HepG2 (cell line): ENCODE results near the gene IRX3. TPM values are rescaled to one million over a fixed set of nuclear protein-coding genes. Genes with fewer than 3 reads are reported as not detected.

Experiments
- ATAC-seq: fragments of 200-7000 bp; cut with Tn5 transposase; 3 replicates; pipeline ENCODE4 v1.9.1; 2020; ENCODE audit warnings: mild to moderate bottlenecking, moderate library complexity
- BruUV-seq: library from RNA; stranded (reverse); fragments of 400-500 nt; replicated peaks from 2 replicates; lab custom pipeline; 2021; lab: Mats Ljungman, UMichigan
- CTCF ChIA-PET: fragments of 300-600 bp; formaldehyde crosslinking; extraction: SDS; loops from one replicate; lab custom pipeline; 2021; ENCODE audit warnings: low total read pairs, inconsistent platforms, low intra/inter-chr PET ratio; lab: Yijun Ruan, JAX
- POLR2A ChIA-PET: fragments of 350-600 bp; sonication (Branson Sonifier 250); formaldehyde crosslinking; loops from one replicate; lab custom pipeline; 2020; ENCODE audit warnings: antibody characterized with exemption, inconsistent platforms; lab: Yijun Ruan, JAX
- DNase-seq: peaks from one replicate; pipeline ENCODE4 v3.0.0-alpha.2; 2015; ENCODE audit warnings: low spot score
- FAIRE-seq: peaks from 3 replicates; lab custom pipeline; 2011; peaks lifted over from hg19 to GRCh38; lab: Jason Lieb, UNC
- H2AFZ ChIP-seq: one replicate; pipeline ENCODE4 v1.6.1; 2011; ENCODE audit warnings: low read length, inconsistent platforms
- H3K27ac ChIP-seq: fragments of 300-600 bp; 3 replicates; pipeline ENCODE4 v1.8.0; 2011; ENCODE audit warnings: mixed run types, mild to moderate bottlenecking, mixed read lengths, low read length, inconsistent platforms; ENCODE audit not compliant: insufficient read depth; ENCODE audit errors: extremely low read length
- H3K27me3 ChIP-seq, 2 experiments: fragments of 200-600 bp in 1 of 2; 2 replicates in 1 of 2; 3 replicates in 1 of 2; pipeline versions ENCODE4 v1.6.0 to v1.8.0; 2011; ENCODE audit warnings: low read length in 2 of 2, mild to moderate bottlenecking in 2 of 2, moderate library complexity in 2 of 2, inconsistent platforms in 1 of 2; ENCODE audit not compliant: insufficient read depth in 2 of 2, control insufficient read depth in 1 of 2
- H3K36me3 ChIP-seq, 2 experiments: fragments of 200-600 bp in 1 of 2; replicated peaks in 1 of 2; 2 replicates in 1 of 2; 3 replicates in 1 of 2; pipeline versions ENCODE4 v1.5.1 to v1.8.0; 2011; ENCODE audit warnings: low read length in 2 of 2, inconsistent platforms in 1 of 2; ENCODE audit not compliant: insufficient read depth in 2 of 2, control insufficient read depth in 1 of 2
- H3K4me1 ChIP-seq: 2 replicates; pipeline ENCODE4 v1.5.1; 2012; ENCODE audit warnings: low read length, inconsistent platforms; ENCODE audit not compliant: insufficient read depth
- H3K4me2 ChIP-seq: 2 replicates; pipeline ENCODE4 v1.6.0; 2011; ENCODE audit warnings: low read depth, low read length, inconsistent platforms
- H3K4me3 ChIP-seq, 3 experiments: fragments of 200-600 bp in 1 of 3; sonication (generic), shearing (Covaris generic) in 1 of 3; replicated peaks in 1 of 3; 2 replicates each; pipeline ENCODE4 v1.5.1; 2011 to 2016; ENCODE audit warnings: low read length in 3 of 3, inconsistent platforms in 2 of 3, low read depth in 2 of 3, mild to moderate bottlenecking in 2 of 3, control low read depth in 1 of 3, mixed read lengths in 1 of 3; ENCODE audit not compliant: insufficient read depth in 1 of 3
- H3K79me2 ChIP-seq: one replicate; pipeline ENCODE4 v1.6.1; 2011; ENCODE audit warnings: low read length, inconsistent platforms; ENCODE audit not compliant: insufficient read depth
- H3K9ac ChIP-seq: 2 replicates; pipeline ENCODE4 v1.6.0; 2011; ENCODE audit warnings: mild to moderate bottlenecking, low read depth, low read length, inconsistent platforms; ENCODE audit not compliant: insufficient read depth
- H3K9me3 ChIP-seq: 2 replicates; pipeline ENCODE4 v1.5.1; 2012; ENCODE audit warnings: mild to moderate bottlenecking, low read length
- H4K20me1 ChIP-seq: 2 replicates; pipeline ENCODE4 v1.6.0; 2011; ENCODE audit warnings: inconsistent platforms, mild to moderate bottlenecking, low read length, moderate library complexity; ENCODE audit not compliant: insufficient read depth
- ATF7 ChIP-seq, 2 experiments: fragments of 450-650 bp in 1 of 2; sonication (generic) in 1 of 2; formaldehyde crosslinking in 1 of 2; IDR thresholded peaks; 2 replicates each; pipeline versions ENCODE4 v1.4.0 to v1.6.1; 2016 to 2020; ENCODE audit warnings: antibody characterized with exemption in 1 of 2, mild to moderate bottlenecking in 1 of 2, missing genetic modification reagents in 1 of 2
- EP300 ChIP-seq, 3 experiments: sonication (generic) in 1 of 3; formaldehyde crosslinking in 1 of 3; IDR thresholded peaks; 2 replicates each; pipeline versions ENCODE4 v1.5.1 to v1.6.1; 2011 to 2020; ENCODE audit warnings: low read depth in 2 of 3, low read length in 2 of 3, borderline replicate concordance in 1 of 3, improper control_type of control experiment in 1 of 3, mild to moderate bottlenecking in 1 of 3, missing genetic modification reagents in 1 of 3, moderate library complexity in 1 of 3
- HDAC6 ChIP-seq: fragments of 200-600 bp; sonication (generic); IDR thresholded peaks from 2 replicates; pipeline ENCODE4 v1.7.0; 2017; ENCODE audit warnings: mild to moderate bottlenecking, antibody characterized with exemption, low read length, low read depth
- ZFP62 ChIP-seq: sonication (generic); formaldehyde crosslinking; IDR thresholded peaks from 2 replicates; pipeline ENCODE4 v1.4.0; 2020; ENCODE audit warnings: missing genetic modification reagents
- ZNF296 ChIP-seq: sonication (generic); formaldehyde crosslinking; conservative IDR thresholded peaks from 2 replicates; pipeline ENCODE4 v1.5.0; 2020; ENCODE audit warnings: mild to moderate bottlenecking, missing genetic modification reagents
- WGBS: methylation state at CpG from one replicate; pipeline ENCODE4 v1.1.6; 2017; ENCODE audit warnings: low lambda C conversion rate; 5-methylcytosine and 5-hydroxymethylcytosine counted together
- in situ Hi-C: cut with HindIII; loops from 2 replicates; pipeline ENCODE4 v1.10.0; 2017; ENCODE audit warnings: low pct_unique_long_range_greater_than_20kb; ENCODE audit not compliant: extremely low pct_ligation_motif_present
- intact Hi-C: fragments of 100-400 bp; cut with micrococcal nuclease; formaldehyde crosslinking; loops from one replicate; pipeline ENCODE4 v1.10.0; 2022; ENCODE audit not compliant: unreplicated experiment
- polyA plus RNA-seq, 8 experiments: library from polyadenylated mRNA; depleted of rRNA in 3 of 8; stranded (reverse) in 7 of 8; unstranded in 1 of 8; fragments of >200 nt; fragmentation: Illumina TruSeq in 4 of 8; extraction: Trizol in 4 of 8; gene quantifications; 2 replicates each; pipeline versions ENCODE4 v1.2.1 to v1.2.3, GENCODE V29; 2011 to 2016; ENCODE audit warnings: low read depth in 4 of 8, missing spikeins in 1 of 8, mixed read lengths in 1 of 8; ENCODE audit not compliant: insufficient read depth in 1 of 8
- total RNA-seq, 5 experiments: library from RNA; depleted of rRNA; stranded (reverse); fragments of >200 nt; fragmentation: Illumina TruSeq; extraction: Trizol; gene quantifications; 2 replicates each; pipeline ENCODE4 v1.2.3, GENCODE V29; 2016; ENCODE audit warnings: low read depth in 1 of 5
- TF ChIP-seq, protein P1 (sequence below): sonication (generic); formaldehyde crosslinking; IDR thresholded peaks from 2 replicates; pipeline ENCODE4 v1.4.0; 2020; ENCODE audit warnings: mild to moderate bottlenecking, missing genetic modification reagents
- TF ChIP-seq, protein P2 (sequence below): sonication (generic); formaldehyde crosslinking; IDR thresholded peaks from 2 replicates; pipeline ENCODE4 v1.5.1; 2020; ENCODE audit warnings: missing genetic modification reagents, mild to moderate bottlenecking, borderline replicate concordance
- TF ChIP-seq, protein P3 (sequence below), 2 experiments: IDR thresholded peaks; 2 replicates each; pipeline ENCODE4 v1.6.1; 2011 to 2012; ENCODE audit warnings: low read length in 2 of 2, borderline replicate concordance in 1 of 2, low read depth in 1 of 2, mild to moderate bottlenecking in 1 of 2, moderate library complexity in 1 of 2
- TF ChIP-seq, protein P4 (sequence below): sonication (generic); formaldehyde crosslinking; IDR thresholded peaks from 2 replicates; pipeline ENCODE4 v1.8.0; 2022; ENCODE audit warnings: missing genetic modification reagents, mild to moderate bottlenecking, borderline replicate concordance

The IRX3 gene
- total and polyA plus RNA-seq, 2 of the 13 experiments (the other 11 are each of a cell fraction or from before 2014, with no cell fraction given), result 9.2 to 16.4 TPM

GRCh38 chr16:54309341-54309740 is 22.8 kb upstream of the IRX3 start (continued):
- TF ChIP-seq EP300 (IDR thresholded peaks at IDR 0.05; ENCODE audit: low read depth in 2 of 2, low read length in 2 of 2), result no peak
- TF ChIP-seq EP300 (CRISPR knock-in tag; IDR thresholded peaks at IDR 0.05; ENCODE audit: borderline replicate concordance), result no peak
- TF ChIP-seq, protein P1, sequence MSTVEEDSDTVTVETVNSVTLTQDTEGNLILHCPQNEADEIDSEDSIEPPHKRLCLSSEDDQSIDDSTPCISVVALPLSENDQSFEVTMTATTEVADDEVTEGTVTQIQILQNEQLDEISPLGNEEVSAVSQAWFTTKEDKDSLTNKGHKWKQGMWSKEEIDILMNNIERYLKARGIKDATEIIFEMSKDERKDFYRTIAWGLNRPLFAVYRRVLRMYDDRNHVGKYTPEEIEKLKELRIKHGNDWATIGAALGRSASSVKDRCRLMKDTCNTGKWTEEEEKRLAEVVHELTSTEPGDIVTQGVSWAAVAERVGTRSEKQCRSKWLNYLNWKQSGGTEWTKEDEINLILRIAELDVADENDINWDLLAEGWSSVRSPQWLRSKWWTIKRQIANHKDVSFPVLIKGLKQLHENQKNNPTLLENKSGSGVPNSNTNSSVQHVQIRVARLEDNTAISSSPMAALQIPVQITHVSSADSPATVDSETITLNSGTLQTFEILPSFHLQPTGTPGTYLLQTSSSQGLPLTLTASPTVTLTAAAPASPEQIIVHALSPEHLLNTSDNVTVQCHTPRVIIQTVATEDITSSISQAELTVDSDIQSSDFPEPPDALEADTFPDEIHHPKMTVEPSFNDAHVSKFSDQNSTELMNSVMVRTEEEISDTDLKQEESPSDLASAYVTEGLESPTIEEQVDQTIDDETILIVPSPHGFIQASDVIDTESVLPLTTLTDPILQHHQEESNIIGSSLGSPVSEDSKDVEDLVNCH (CRISPR knock-in tag), result no peak
- TF ChIP-seq ZFP62 (CRISPR knock-in tag), result no peak
- TF ChIP-seq, all 625 proteins: peak for 0

GRCh38 chr16:54305080-54305479 is 18.5 kb upstream of the IRX3 start:
- Histone ChIP-seq H4K20me1 (no peaks in the 10 kb centered on the region), H3K4me1 (no peaks in the 10 kb centered on the region), H3K9me3 (no peaks in the 10 kb centered on the region), H2AFZ (no peak overlapping the region), H3K27me3 (no peaks in the 10 kb centered on the region; a peak in 2 of 5 replicates), H3K79me2 (no peaks in the 10 kb centered on the region), H3K4me3 (no peak overlapping the region), H3K27ac (no peak overlapping the region), H3K36me3 (no peaks in the 10 kb centered on the region), H3K9ac (no peak overlapping the region), H3K4me2 (no peak overlapping the region)
- POLR2A ChIA-PET, result no interaction called here
- in situ Hi-C loops, result no loop called here
- BruUV-seq, result no TSS peak
- CTCF ChIA-PET, result no interaction called here
- intact Hi-C loops, result no loop called here
- no peak for ATAC-seq
- FAIRE-seq, result no peak
- 28% methylated on average over 3 of the region's 3 CpGs for WGBS
- no peak for DNase-seq
- TF ChIP-seq, protein P2, sequence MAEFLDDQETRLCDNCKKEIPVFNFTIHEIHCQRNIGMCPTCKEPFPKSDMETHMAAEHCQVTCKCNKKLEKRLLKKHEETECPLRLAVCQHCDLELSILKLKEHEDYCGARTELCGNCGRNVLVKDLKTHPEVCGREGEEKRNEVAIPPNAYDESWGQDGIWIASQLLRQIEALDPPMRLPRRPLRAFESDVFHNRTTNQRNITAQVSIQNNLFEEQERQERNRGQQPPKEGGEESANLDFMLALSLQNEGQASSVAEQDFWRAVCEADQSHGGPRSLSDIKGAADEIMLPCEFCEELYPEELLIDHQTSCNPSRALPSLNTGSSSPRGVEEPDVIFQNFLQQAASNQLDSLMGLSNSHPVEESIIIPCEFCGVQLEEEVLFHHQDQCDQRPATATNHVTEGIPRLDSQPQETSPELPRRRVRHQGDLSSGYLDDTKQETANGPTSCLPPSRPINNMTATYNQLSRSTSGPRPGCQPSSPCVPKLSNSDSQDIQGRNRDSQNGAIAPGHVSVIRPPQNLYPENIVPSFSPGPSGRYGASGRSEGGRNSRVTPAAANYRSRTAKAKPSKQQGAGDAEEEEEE, result no peak
- no peak for TF ChIP-seq ATF7 (IDR thresholded peaks at IDR 0.05)
- TF ChIP-seq ATF7 (CRISPR knock-in tag; IDR thresholded peaks at IDR 0.05), result no peak
- no peak for TF ChIP-seq ZNF296 (CRISPR knock-in tag)
- TF ChIP-seq, protein P3, sequence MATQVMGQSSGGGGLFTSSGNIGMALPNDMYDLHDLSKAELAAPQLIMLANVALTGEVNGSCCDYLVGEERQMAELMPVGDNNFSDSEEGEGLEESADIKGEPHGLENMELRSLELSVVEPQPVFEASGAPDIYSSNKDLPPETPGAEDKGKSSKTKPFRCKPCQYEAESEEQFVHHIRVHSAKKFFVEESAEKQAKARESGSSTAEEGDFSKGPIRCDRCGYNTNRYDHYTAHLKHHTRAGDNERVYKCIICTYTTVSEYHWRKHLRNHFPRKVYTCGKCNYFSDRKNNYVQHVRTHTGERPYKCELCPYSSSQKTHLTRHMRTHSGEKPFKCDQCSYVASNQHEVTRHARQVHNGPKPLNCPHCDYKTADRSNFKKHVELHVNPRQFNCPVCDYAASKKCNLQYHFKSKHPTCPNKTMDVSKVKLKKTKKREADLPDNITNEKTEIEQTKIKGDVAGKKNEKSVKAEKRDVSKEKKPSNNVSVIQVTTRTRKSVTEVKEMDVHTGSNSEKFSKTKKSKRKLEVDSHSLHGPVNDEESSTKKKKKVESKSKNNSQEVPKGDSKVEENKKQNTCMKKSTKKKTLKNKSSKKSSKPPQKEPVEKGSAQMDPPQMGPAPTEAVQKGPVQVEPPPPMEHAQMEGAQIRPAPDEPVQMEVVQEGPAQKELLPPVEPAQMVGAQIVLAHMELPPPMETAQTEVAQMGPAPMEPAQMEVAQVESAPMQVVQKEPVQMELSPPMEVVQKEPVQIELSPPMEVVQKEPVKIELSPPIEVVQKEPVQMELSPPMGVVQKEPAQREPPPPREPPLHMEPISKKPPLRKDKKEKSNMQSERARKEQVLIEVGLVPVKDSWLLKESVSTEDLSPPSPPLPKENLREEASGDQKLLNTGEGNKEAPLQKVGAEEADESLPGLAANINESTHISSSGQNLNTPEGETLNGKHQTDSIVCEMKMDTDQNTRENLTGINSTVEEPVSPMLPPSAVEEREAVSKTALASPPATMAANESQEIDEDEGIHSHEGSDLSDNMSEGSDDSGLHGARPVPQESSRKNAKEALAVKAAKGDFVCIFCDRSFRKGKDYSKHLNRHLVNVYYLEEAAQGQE (IDR thresholded peaks at IDR 0.05; ENCODE audit: borderline replicate concordance in 1 of 2, low read depth in 1 of 2, low read length in 2 of 2), result no peak
- TF ChIP-seq, protein P4, sequence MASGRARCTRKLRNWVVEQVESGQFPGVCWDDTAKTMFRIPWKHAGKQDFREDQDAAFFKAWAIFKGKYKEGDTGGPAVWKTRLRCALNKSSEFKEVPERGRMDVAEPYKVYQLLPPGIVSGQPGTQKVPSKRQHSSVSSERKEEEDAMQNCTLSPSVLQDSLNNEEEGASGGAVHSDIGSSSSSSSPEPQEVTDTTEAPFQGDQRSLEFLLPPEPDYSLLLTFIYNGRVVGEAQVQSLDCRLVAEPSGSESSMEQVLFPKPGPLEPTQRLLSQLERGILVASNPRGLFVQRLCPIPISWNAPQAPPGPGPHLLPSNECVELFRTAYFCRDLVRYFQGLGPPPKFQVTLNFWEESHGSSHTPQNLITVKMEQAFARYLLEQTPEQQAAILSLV, result no peak
- TF ChIP-seq HDAC6, result no peak
